Upper lobe of right lung (tissue), 1 donor: Measurements from ENCODE around the gene MTFR1L. TPM values are rescaled to one million over a fixed set of nuclear protein-coding genes. Genes with fewer than 3 reads are reported as not detected.

Source experiments
- ATAC-seq: fragments of 200-7000 bp; cut with Tn5 transposase; one replicate; pipeline ENCODE4 v1.9.1; 2020; ENCODE audit warnings: mild to moderate bottlenecking, moderate library complexity
- DNase-seq: peaks from one replicate; pipeline ENCODE4 v3.0.0-alpha.2; 2020
- H3K27ac ChIP-seq: fragments of 200-600 bp; one replicate; pipeline ENCODE4 v1.8.0; 2022
- H3K27me3 ChIP-seq: fragments of 200-600 bp; one replicate; pipeline ENCODE4 v1.8.0; 2022; ENCODE audit warnings: mild to moderate bottlenecking
- H3K36me3 ChIP-seq: fragments of 200-600 bp; one replicate; pipeline ENCODE4 v1.8.0; 2022
- H3K4me1 ChIP-seq: fragments of 200-600 bp; one replicate; pipeline ENCODE4 v1.8.0; 2022
- H3K4me3 ChIP-seq: fragments of 200-600 bp; one replicate; pipeline ENCODE4 v1.8.0; 2022; ENCODE audit warnings: mild to moderate bottlenecking
- H3K9me3 ChIP-seq: fragments of 200-600 bp; one replicate; pipeline ENCODE4 v1.8.0; 2022
- CTCF ChIP-seq: fragments of 200-600 bp; IDR thresholded peaks from one replicate; pipeline ENCODE4 v1.8.0; 2022; ENCODE audit warnings: antibody characterized with exemption
- intact Hi-C: fragments of 100-400 bp; cut with DNase I; formaldehyde crosslinking; loops from one replicate; pipeline ENCODE4 v1.11.0; 2022
- total RNA-seq: library from RNA; stranded (reverse); fragmentation: NEBNext Ultra II Directional; extraction: Animal tissue kit (Norgen Biotek cat#: 25700); gene quantifications from one replicate; pipeline ENCODE4 v1.2.1, GENCODE V29; 2021
- donor health status: DM: no; HTN: yes; CAD: no; lungs with severe emphysema.

MTFR1L gene
- total RNA-seq, 1 donor from 2014 or later = 46.0 TPM

GRCh38 chr1:25861316-25862286 lies 41.8 kb downstream of the MTFR1L start:
- no peaks in the 10 kb centered on the region for H3K36me3 ChIP-seq
- DNase-seq (no peak), ATAC-seq (no peak)
- intact Hi-C loops = no loop called here
- no peaks in the 10 kb centered on the region for H3K9me3 ChIP-seq
- H3K27me3 ChIP-seq = no peaks in the 10 kb centered on the region
- peaks cover 5% of the 10 kb centered on the region for H3K4me1 ChIP-seq
- no peak overlapping the region for H3K27ac ChIP-seq
- no peak for TF ChIP-seq CTCF
- no peak overlapping the region for H3K4me3 ChIP-seq

GRCh38 chr1:25862785-25863485 lies 43.2 kb downstream of the MTFR1L start:
- Histone ChIP-seq H3K9me3 (no peaks in the 10 kb centered on the region), H3K36me3 (no peaks in the 10 kb centered on the region), H3K4me3 (no peak overlapping the region), H3K4me1 (peaks cover 5% of the 10 kb centered on the region), H3K27ac (no peak overlapping the region), H3K27me3 (no peaks in the 10 kb centered on the region)
- DNase-seq (no peak), ATAC-seq (no peak)
- no peak for TF ChIP-seq CTCF
- intact Hi-C loops = no loop called here

- no peak for ATAC-seq
- Histone ChIP-seq H3K4me1 (peaks cover 5% of the 10 kb centered on the region), H3K27me3 (no peaks in the 10 kb centered on the region), H3K4me3 (no peak overlapping the region), H3K27ac (no peak overlapping the region), H3K36me3 (no peaks in the 10 kb centered on the region), H3K9me3 (no peaks in the 10 kb centered on the region)
- intact Hi-C loops = no loop called here
- no peak for TF ChIP-seq CTCF
- DNase-seq = no peak
Measured at GRCh38 chr1:25863486-25864262, 43.9 kb downstream of the MTFR1L start.

- no peak for TF ChIP-seq CTCF
- H3K4me3 ChIP-seq = no peak overlapping the region
- H3K27me3 ChIP-seq = no peaks in the 10 kb centered on the region
- ATAC-seq (no peak), DNase-seq (no peak)
- H3K9me3 ChIP-seq = no peaks in the 10 kb centered on the region
- H3K4me1 ChIP-seq = no peaks in the 10 kb centered on the region
- no peaks in the 10 kb centered on the region for H3K36me3 ChIP-seq
- intact Hi-C loops = no loop called here
- no peak overlapping the region for H3K27ac ChIP-seq
Measured at GRCh38 chr1:25864434-25864833, 44.7 kb downstream of the MTFR1L start.

- Histone ChIP-seq H3K27ac (no peak overlapping the region), H3K36me3 (no peaks in the 10 kb centered on the region), H3K4me3 (no peak overlapping the region), H3K4me1 (peaks cover 4% of the 10 kb centered on the region), H3K27me3 (no peaks in the 10 kb centered on the region), H3K9me3 (no peaks in the 10 kb centered on the region)
- no peak for DNase-seq
- intact Hi-C loops = no loop called here
- no peak for TF ChIP-seq CTCF
- ATAC-seq = no peak
Measured at GRCh38 chr1:25866288-25866687, 46.5 kb downstream of the MTFR1L start.
